PFSK-1 (cell line): ENCODE data around the gene UVSSA.

Experiments used
- FOXP2 ChIP-seq: optimal IDR thresholded peaks from 2 replicates; pipeline ENCODE3; 2011; ENCODE audit warnings: borderline replicate concordance, control low read depth, inconsistent platforms; ENCODE audit not compliant: insufficient read depth; ENCODE audit errors: extremely low read length, extremely low read depth
- POLR2AphosphoS5 ChIP-seq: IDR thresholded peaks from 2 replicates; pipeline ENCODE4 v1.6.1; 2012; ENCODE audit warnings: low read depth, mild to moderate bottlenecking, control low read depth, low read length, moderate library complexity
- SIN3A ChIP-seq: IDR thresholded peaks from 2 replicates; pipeline ENCODE4 v1.6.1; 2012; ENCODE audit warnings: mild to moderate bottlenecking, low read length, moderate library complexity, borderline replicate concordance; ENCODE audit not compliant: insufficient read depth
- TAF1 ChIP-seq: IDR thresholded peaks from 2 replicates; pipeline ENCODE4 v1.6.1; 2012; ENCODE audit warnings: low read length, control low read depth, borderline replicate concordance; ENCODE audit not compliant: insufficient read depth
- TF ChIP-seq, protein P1 (sequence below), 2 experiments: IDR thresholded peaks; 2 replicates each; pipeline versions ENCODE4 v1.6.1 to v1.8.0; 2011 to 2012; ENCODE audit warnings: low read depth in 2 of 2, low read length in 2 of 2, control low read depth in 1 of 2, inconsistent platforms in 1 of 2, mild to moderate bottlenecking in 1 of 2, moderate library complexity in 1 of 2; ENCODE audit not compliant: insufficient read depth in 1 of 2

UVSSA gene

DNA sequence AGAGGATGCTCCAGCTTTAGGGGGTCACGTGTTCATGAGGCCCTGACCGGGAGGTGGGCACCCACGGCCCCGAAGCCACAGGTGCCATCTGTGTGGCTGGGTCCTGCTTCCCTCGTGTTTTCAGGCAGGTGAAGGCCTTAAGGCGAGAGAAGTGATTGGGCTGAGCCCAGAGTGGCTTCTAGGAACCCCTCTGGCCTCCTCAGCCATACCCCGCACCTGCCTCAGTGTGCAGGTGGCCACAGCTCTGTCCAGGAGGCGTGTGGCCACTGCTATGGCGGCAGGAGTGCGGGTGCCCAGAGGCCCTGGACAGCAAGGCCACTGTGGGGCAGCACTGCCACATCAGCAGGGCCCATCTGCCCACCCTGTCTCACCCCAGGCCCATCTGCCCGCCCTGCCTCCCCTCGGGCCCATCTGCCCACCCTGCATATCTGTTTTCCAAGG is 34.2 kb downstream of the UVSSA start:
- TF ChIP-seq POLR2AphosphoS5 (no peak), TAF1 (no peak), SIN3A (no peak), FOXP2 (no peak)
- TF ChIP-seq, protein P1, sequence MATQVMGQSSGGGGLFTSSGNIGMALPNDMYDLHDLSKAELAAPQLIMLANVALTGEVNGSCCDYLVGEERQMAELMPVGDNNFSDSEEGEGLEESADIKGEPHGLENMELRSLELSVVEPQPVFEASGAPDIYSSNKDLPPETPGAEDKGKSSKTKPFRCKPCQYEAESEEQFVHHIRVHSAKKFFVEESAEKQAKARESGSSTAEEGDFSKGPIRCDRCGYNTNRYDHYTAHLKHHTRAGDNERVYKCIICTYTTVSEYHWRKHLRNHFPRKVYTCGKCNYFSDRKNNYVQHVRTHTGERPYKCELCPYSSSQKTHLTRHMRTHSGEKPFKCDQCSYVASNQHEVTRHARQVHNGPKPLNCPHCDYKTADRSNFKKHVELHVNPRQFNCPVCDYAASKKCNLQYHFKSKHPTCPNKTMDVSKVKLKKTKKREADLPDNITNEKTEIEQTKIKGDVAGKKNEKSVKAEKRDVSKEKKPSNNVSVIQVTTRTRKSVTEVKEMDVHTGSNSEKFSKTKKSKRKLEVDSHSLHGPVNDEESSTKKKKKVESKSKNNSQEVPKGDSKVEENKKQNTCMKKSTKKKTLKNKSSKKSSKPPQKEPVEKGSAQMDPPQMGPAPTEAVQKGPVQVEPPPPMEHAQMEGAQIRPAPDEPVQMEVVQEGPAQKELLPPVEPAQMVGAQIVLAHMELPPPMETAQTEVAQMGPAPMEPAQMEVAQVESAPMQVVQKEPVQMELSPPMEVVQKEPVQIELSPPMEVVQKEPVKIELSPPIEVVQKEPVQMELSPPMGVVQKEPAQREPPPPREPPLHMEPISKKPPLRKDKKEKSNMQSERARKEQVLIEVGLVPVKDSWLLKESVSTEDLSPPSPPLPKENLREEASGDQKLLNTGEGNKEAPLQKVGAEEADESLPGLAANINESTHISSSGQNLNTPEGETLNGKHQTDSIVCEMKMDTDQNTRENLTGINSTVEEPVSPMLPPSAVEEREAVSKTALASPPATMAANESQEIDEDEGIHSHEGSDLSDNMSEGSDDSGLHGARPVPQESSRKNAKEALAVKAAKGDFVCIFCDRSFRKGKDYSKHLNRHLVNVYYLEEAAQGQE (IDR thresholded peaks at IDR 0.05; ENCODE audit: insufficient read depth in 1 of 2, low read depth in 2 of 2, low read length in 2 of 2): no peak

DNA sequence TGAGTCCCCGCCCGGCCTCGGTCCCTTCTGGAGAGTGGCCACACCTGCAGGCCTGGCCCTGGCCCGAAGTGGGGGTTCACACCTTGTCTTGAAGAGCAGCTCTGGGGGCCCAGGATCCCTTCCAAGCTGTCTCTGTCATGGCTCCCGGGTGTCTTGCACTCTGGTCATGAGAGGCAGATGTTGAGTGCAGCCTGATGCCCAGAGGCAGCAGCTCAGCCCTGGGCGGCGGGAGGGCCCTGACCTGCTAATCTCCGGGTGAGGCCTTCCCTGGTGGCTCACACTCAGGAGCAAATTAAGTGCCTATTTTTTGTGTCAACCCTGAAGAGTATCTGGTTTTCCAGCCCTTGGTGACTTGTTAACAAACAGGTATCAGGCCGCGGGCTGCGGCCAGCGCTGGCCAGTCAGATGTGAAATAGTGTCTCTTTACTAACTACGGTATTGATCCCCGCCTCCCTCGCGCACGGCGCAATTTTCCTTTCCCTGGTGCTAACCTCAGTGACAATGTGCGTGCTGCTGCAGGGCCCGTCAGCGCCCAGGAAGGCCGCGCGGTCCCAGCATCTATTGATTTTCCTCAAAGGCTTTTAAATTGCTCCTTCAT is 35.0 kb downstream of the UVSSA start:
- TF ChIP-seq FOXP2 (no peak), SIN3A (no peak), TAF1 (no peak), POLR2AphosphoS5 (no peak)
- TF ChIP-seq, protein P1 (IDR thresholded peaks at IDR 0.05; ENCODE audit: insufficient read depth in 1 of 2, low read depth in 2 of 2, low read length in 2 of 2): no peak

DNA sequence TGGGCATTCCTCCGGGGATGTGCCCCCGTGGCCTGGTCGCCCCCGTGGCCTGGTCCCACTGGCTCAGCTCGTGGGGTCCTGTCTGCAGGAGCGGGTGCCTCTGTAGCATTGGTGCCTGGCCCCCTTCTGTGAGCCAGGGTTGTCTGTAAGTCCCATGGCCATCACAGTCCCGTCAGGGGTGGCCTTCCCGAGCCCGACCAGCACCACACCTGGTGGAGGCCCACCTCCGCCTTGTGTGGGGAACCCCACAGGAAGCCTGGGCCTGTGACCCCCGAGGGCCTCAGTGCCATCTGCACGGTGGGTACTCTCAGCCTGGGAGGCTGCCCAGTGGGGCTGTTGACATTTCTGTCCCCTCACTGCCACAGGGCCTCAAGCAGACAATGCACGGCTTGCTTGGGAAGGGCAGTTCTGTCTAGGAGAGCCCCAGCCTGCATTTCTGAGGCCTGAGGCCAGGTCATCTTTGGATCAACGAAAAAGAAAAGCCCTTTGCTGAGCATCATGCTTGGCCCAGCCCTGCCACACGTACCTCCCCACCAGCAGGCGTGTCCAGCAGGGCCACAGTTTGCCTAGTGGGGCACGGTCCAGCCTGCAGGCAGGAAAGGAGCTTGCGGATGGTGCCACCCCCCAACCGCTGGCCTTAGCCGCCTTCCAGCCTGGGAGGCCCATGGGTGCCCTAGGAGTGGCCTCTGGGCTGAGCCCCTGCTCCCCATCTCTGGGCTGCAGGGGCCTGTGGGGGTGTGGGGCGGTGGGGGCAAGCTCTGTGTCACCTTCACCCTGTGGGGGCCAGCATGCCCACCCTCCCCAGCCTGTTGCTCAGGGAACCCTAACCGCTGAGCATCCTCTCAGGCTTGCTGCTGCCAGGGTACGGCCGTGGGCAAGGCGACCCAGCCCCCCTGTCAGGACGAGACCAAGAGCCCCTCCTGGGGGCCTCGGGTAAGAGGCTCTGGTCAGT is 36.0 kb downstream of the UVSSA start:
- TF ChIP-seq, protein P1 (IDR thresholded peaks at IDR 0.05; ENCODE audit: insufficient read depth in 1 of 2, low read depth in 2 of 2, low read length in 2 of 2): no peak
- no peak for TF ChIP-seq FOXP2
- TF ChIP-seq TAF1: no peak
- TF ChIP-seq POLR2AphosphoS5: no peak
- no peak for TF ChIP-seq SIN3A

DNA sequence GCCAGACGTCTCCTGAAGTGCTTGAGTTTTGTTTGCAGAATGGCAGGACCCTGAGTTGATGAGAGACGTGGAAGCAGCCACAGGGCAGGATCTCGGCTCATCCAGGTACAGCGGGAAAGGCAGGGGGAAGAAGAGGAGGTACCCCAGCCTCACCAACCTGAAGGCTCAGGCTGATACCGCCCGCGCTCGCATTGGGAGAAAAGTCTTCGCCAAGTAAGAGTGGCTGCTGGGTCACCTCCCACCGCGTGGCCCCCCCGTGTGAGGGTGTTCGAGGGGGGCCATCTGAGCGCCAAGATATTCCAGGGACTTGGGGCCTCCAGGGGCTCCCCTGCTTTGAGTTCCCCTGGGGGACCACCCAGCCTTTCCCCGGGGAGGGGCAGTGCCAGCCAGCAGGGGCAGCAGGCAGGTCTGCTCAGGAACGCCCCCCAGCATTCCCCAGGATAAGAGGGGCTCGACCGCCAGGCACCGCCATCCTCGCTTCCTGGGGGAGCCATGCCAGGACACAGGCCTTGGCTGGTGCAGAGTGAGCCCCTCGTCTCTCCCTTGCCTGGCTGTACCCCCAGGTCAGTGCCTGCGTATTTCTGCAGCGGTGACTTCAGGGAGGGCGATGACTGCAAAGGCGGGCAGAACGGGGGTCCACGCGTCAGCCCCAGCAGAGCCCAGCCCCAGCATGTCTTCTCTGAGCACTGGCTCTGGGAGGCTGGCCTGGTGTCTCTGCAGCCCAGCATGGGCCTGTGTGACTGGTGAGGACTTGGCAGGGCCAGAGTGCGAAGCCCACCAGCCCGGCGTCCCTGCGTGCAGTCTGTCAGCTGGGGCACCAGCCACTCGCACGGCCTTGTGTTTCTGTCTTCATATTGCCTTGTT is 37.0 kb downstream of the UVSSA start:
- TF ChIP-seq, protein P1 (IDR thresholded peaks at IDR 0.05; ENCODE audit: insufficient read depth in 1 of 2, low read depth in 2 of 2, low read length in 2 of 2): no peak
- TF ChIP-seq FOXP2 (no peak), TAF1 (no peak), POLR2AphosphoS5 (no peak), SIN3A (no peak)
